Cardiac fibroblast (primary cell): ENCODE data around the gene ATP8A2.
A peak's percentile ranks its signal among the peaks of the same experiment; 100 is the strongest.

Experiments used
- DNase-seq, 2 donors: peaks; one replicate each; pipeline versions ENCODE4 v3.0.0 to v3.0.0-alpha.2; 2010; ENCODE audit warnings: low read depth in 2 of 2
- H3K4me3 ChIP-seq, 2 donors: replicated peaks in 1 of 2; 1 replicate in 1 of 2; 2 replicates in 1 of 2; pipeline ENCODE4 v1.5.1; 2011; ENCODE audit warnings: low read depth in 2 of 2, low read length in 2 of 2, mild to moderate bottlenecking in 2 of 2, moderate library complexity in 1 of 2
- TF ChIP-seq, protein P1 (sequence below): IDR thresholded peaks from one replicate; pipeline ENCODE4 v1.5.1; 2011; ENCODE audit warnings: low read depth, mild to moderate bottlenecking, low read length, inconsistent platforms

ATP8A2 gene

GRCh38 chr13:25744178-25744577, 372.4 kb downstream of the ATP8A2 start:
- DNase-seq: no peak
- TF ChIP-seq, protein P1, sequence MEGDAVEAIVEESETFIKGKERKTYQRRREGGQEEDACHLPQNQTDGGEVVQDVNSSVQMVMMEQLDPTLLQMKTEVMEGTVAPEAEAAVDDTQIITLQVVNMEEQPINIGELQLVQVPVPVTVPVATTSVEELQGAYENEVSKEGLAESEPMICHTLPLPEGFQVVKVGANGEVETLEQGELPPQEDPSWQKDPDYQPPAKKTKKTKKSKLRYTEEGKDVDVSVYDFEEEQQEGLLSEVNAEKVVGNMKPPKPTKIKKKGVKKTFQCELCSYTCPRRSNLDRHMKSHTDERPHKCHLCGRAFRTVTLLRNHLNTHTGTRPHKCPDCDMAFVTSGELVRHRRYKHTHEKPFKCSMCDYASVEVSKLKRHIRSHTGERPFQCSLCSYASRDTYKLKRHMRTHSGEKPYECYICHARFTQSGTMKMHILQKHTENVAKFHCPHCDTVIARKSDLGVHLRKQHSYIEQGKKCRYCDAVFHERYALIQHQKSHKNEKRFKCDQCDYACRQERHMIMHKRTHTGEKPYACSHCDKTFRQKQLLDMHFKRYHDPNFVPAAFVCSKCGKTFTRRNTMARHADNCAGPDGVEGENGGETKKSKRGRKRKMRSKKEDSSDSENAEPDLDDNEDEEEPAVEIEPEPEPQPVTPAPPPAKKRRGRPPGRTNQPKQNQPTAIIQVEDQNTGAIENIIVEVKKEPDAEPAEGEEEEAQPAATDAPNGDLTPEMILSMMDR: no peak

DNA sequence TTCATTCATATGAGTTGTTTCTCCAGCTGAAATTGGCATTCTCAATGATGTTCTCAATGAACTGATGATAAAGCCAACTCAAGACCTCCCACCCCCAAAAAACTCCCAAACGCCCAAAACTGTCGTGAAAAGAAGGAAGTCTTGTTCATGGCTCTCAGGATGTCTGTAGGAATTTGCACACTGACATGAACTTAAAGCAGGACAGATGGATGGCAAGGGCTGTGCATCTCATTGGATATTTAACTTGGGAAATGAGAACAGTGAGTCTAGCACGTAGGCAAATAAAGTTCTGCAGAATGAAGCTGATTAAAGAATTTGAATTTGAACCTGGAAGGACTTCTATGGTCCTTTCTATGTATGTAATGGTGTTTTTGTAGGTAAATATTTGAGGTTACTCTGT, 374.4 kb downstream of the ATP8A2 start:
- TF ChIP-seq, protein P1: no peak
- H3K4me3 ChIP-seq: no peak overlapping the region
- DNase-seq: no peak

More at GRCh38 chr13:25744178-25744577, 372.4 kb downstream of the ATP8A2 start:
- H3K4me3 ChIP-seq: no peak overlapping the region

GRCh38 chr13:25752957-25753551, 381.3 kb downstream of the ATP8A2 start:
- H3K4me3 ChIP-seq: no peak overlapping the region
- peak; percentile 58 to 91 for DNase-seq
- TF ChIP-seq, protein P1: no peak

GRCh38 chr13:25753976-25754375, 382.2 kb downstream of the ATP8A2 start:
- TF ChIP-seq, protein P1: no peak
- DNase-seq: no peak
- H3K4me3 ChIP-seq: no peak overlapping the region

DNA sequence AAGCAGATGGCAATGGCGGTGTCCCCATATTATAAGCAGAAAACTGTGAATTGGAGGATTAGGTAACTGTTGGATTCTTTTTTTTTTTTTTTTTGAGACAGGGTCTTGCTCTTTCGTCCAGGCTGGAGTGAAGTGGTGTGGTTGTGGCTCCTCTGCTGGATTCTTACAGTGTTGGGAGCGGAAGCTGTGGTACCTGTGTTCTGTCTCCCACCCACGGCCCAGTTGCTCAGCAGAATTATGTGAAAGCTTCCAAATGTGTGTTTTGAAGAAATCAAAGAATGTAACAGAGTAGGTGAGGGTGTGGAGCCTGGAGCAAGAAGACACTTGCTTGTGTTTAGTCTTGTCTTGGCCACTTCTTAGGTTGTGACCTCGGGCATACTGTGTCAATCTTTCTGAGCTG, 384.5 kb downstream of the ATP8A2 start:
- TF ChIP-seq, protein P1: no peak
- no peak overlapping the region for H3K4me3 ChIP-seq
- no peak for DNase-seq

DNA sequence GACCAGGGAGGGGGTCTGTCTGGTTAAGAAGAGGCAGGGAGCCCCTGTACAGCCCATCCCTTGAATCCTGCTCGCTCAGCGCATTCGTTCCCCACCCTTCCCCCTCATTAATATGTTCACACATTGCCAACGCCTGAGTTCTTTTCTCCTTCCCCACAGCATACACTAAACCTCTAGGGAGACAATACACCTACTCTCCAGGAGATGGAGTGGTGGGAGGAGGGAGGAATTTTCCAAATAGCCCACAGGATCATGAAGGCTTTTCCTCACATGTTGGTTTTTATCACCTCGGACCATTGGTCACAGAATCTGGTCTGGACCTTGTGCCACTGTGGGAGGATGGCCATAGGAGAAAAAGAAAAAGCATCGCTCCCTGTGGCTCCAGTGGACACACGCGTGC, 385.1 kb downstream of the ATP8A2 start:
- no peak for DNase-seq
- TF ChIP-seq, protein P1: no peak
- no peak overlapping the region for H3K4me3 ChIP-seq

DNA sequence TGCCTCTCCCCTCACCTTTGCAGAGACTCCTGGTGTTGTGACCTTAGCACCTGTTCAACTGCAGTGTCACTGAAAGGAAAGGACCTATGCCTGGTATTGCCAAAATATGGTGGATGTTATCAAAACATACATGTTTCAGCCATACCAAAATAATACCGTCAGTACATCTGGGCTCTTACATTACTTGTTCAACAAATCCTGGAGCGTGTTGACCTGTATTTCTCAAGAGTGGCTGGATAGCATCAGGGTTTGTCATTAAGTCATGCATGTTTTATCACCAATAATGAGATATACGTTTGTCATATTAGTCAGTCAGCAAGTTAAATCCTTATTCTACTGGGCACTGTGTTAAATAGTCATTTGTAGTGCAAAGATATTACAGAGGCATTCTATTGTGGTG, 389.3 kb downstream of the ATP8A2 start:
- no peak for DNase-seq
- TF ChIP-seq, protein P1: no peak
- H3K4me3 ChIP-seq: no peak overlapping the region
